Measurements from ENCODE around the gene C17orf67. TPM values are rescaled to one million over a fixed set of nuclear protein-coding genes. Genes with fewer than 3 reads are reported as not detected.

Gene C17orf67
- total and polyA plus RNA-seq, 2 of the 8 experiments (the other 6 are each of a cell fraction or from before 2014, with no cell fraction given): 0.67 to 2.2 TPM

DNA sequence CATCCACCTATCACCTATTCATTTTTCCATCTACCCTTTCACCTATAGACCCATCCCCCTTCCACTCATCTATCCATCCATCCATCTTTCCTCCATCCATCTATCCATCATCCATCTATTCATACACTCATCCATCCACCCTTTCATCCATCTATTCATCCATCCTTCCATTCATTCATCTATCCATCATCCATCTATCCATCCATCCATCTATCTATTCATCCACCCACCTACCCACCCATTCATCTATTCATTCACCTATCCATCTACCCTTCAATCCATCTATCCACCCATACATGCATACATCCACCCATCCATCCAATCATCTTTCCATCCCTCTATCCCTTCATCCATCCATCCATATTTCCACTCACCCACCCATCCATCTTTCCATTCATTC is 63.3 kb downstream of the C17orf67 start (continued):
- TF ChIP-seq CTCF (IDR thresholded peaks at IDR 0.05; ENCODE audit: control extremely low read depth in 1 of 3, insufficient read depth in 1 of 3, low read depth in 1 of 3, low read length in 3 of 3): no peak

Measured in H1 (cell line).